Body of pancreas (tissue), 4 donors: Measurements from ENCODE around the gene SMOC2.

ENCODE experiments used
- CTCF ChIP-seq, 7 experiments: fragments of 450-650 bp in 4 of 7; fragments of 200-600 bp in 3 of 7; sonication (generic) in 3 of 7; IDR thresholded peaks; one replicate each; pipeline ENCODE4 v1.5.1; 2016 to 2019; ENCODE audit warnings: antibody characterized with exemption in 7 of 7
- POLR2A ChIP-seq, 3 donors: fragments of 450-650 bp; IDR thresholded peaks; one replicate each; pipeline ENCODE4 v1.6.1; 2016; ENCODE audit warnings: antibody characterized with exemption in 3 of 3, mild to moderate bottlenecking in 2 of 3

- TF ChIP-seq CTCF (IDR thresholded peaks at IDR 0.05), result no peak
- TF ChIP-seq POLR2A (IDR thresholded peaks at IDR 0.05), result no peak
Measured at GRCh38 chr6:168691774-168692173, 250.8 kb downstream of the SMOC2 start.
